Mucosa of descending colon (tissue), 3 donors: ENCODE data around the gene RPP25. TPM values are rescaled to one million over a fixed set of nuclear protein-coding genes. Genes with fewer than 3 reads are reported as not detected.

Source experiments
- ATAC-seq: fragments of 200-7000 bp; cut with Tn5 transposase; one replicate; pipeline ENCODE4 v1.9.1; 2020; ENCODE audit warnings: mild to moderate bottlenecking, moderate library complexity
- DNase-seq, 3 donors: peaks; one replicate each; pipeline ENCODE4 v3.0.0-alpha.2; 2020
- H3K36me3 ChIP-seq: fragments of 200-600 bp; one replicate; pipeline ENCODE4 v1.8.0; 2021; ENCODE audit warnings: low read depth, mild to moderate bottlenecking
- H3K4me1 ChIP-seq: fragments of 200-600 bp; one replicate; pipeline ENCODE4 v1.8.0; 2021; ENCODE audit warnings: low read depth, mild to moderate bottlenecking
- H3K4me3 ChIP-seq: fragments of 200-600 bp; one replicate; pipeline ENCODE4 v1.8.0; 2021; ENCODE audit warnings: mild to moderate bottlenecking
- H3K9me3 ChIP-seq: fragments of 200-600 bp; one replicate; pipeline ENCODE4 v1.8.0; 2021; ENCODE audit warnings: mild to moderate bottlenecking
- intact Hi-C, 2 donors: fragments of 100-400 bp; cut with DNase I in 1 of 2; cut with micrococcal nuclease in 1 of 2; formaldehyde crosslinking; loops; one replicate each; pipeline versions ENCODE4 v1.11.0 to v1.11.1; 2022; cut with DNase I, micrococcal nuclease
- total RNA-seq, 3 donors: library from RNA; stranded (reverse); fragmentation: NEBNext Ultra II Directional in 2 of 3; extraction: Animal tissue kit (Norgen Biotek cat#: 25700) in 2 of 3; gene quantifications; one replicate each; pipeline versions ENCODE4 v1.2.1 to v1.2.4, GENCODE V29; 2021 to 2023
- TF ChIP-seq, protein P1 (sequence below): fragments of 200-600 bp; IDR thresholded peaks from one replicate; pipeline ENCODE4 v1.8.0; 2022; ENCODE audit warnings: antibody characterized with exemption, mild to moderate bottlenecking
- donor health status: DM: no; HTN: no; CAD: no; lungs with moderate emphysema.
- donor health status: DM: no; HTN: no; CAD: no.
- donor health status: DM: no; HTN: yes; CAD: no.

Gene RPP25
- total RNA-seq, 3 donors from 2014 or later, result 8.9 to 13.6 (median 12.3) TPM

DNA sequence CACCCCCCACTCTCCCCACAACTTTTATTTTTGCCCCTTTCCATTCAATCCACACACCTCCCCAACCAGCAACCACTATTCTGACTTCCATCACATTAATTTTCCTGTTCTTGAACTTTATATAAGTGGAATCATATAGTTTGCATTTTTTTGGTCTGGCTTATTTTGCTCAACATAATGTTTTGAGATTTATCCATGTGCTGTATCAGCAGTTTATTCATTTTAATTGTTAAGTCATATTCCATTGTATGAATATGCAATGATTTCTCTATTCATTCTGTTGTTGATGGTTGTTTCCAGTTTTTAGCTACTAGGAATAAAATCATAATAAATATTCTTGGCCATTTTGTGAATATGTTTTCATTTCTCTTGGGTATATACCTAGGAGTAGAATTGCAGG lies 33.0 kb upstream of the RPP25 start:
- ATAC-seq (no peak), DNase-seq (no peak)
- intact Hi-C loops, result no loop called here
- Histone ChIP-seq H3K36me3 (no peaks in the 10 kb centered on the region), H3K9me3 (no peaks in the 10 kb centered on the region), H3K4me3 (no peak overlapping the region), H3K4me1 (no peaks in the 10 kb centered on the region)
- TF ChIP-seq, protein P1, sequence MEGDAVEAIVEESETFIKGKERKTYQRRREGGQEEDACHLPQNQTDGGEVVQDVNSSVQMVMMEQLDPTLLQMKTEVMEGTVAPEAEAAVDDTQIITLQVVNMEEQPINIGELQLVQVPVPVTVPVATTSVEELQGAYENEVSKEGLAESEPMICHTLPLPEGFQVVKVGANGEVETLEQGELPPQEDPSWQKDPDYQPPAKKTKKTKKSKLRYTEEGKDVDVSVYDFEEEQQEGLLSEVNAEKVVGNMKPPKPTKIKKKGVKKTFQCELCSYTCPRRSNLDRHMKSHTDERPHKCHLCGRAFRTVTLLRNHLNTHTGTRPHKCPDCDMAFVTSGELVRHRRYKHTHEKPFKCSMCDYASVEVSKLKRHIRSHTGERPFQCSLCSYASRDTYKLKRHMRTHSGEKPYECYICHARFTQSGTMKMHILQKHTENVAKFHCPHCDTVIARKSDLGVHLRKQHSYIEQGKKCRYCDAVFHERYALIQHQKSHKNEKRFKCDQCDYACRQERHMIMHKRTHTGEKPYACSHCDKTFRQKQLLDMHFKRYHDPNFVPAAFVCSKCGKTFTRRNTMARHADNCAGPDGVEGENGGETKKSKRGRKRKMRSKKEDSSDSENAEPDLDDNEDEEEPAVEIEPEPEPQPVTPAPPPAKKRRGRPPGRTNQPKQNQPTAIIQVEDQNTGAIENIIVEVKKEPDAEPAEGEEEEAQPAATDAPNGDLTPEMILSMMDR, result no peak

GRCh38 chr15:74988007-74988800 lies 31.6 kb upstream of the RPP25 start:
- intact Hi-C loops, result no loop called here
- no peaks in the 10 kb centered on the region for H3K9me3 ChIP-seq
- ATAC-seq (peak; percentile 81), DNase-seq (peak in 2 of 3 donors; percentile 66 to 69)
- H3K4me1 ChIP-seq, result peaks cover 3% of the 10 kb centered on the region
- TF ChIP-seq, protein P1, result peak; percentile 47
- no peaks in the 10 kb centered on the region for H3K36me3 ChIP-seq
- H3K4me3 ChIP-seq, result no peak overlapping the region

DNA sequence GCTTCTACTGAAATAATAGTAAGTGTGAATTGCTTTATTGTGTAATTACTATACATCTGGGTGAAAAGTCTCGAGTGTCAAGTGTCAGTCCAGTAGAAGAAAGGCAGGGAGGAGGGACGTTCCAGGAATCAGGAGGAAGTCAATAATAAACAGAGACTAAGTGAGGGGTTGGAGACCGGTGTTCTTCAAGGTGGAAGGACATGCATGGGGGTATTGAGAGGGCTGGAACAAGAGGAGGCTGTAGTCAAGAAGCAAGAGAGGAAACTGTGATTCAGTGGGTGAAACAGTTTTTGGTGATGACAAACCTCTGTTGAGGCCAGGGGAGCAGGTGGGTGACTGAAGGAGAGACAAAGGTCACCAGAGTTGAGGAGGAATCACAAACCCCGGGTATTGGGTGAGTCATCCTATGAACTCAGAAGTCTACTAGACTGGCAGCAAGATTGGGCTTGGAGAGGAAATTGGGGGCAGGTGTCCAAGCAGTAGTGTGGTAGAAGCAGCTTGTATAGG lies 27.2 kb upstream of the RPP25 start:
- no peak overlapping the region for H3K4me3 ChIP-seq
- intact Hi-C loops, result no loop called here
- no peaks in the 10 kb centered on the region for H3K9me3 ChIP-seq
- H3K36me3 ChIP-seq, result no peaks in the 10 kb centered on the region
- ATAC-seq, result peak; percentile 79
- DNase-seq, result no peak
- TF ChIP-seq, protein P1, result no peak
- peaks cover 6% of the 10 kb centered on the region for H3K4me1 ChIP-seq

GRCh38 chr15:74982183-74982582 lies 25.6 kb upstream of the RPP25 start:
- intact Hi-C loops, result no loop called here
- Histone ChIP-seq H3K4me3 (no peak overlapping the region), H3K9me3 (no peaks in the 10 kb centered on the region), H3K4me1 (peaks cover 6% of the 10 kb centered on the region), H3K36me3 (no peaks in the 10 kb centered on the region)
- DNase-seq (no peak), ATAC-seq (no peak)
- TF ChIP-seq, protein P1, result no peak

DNA sequence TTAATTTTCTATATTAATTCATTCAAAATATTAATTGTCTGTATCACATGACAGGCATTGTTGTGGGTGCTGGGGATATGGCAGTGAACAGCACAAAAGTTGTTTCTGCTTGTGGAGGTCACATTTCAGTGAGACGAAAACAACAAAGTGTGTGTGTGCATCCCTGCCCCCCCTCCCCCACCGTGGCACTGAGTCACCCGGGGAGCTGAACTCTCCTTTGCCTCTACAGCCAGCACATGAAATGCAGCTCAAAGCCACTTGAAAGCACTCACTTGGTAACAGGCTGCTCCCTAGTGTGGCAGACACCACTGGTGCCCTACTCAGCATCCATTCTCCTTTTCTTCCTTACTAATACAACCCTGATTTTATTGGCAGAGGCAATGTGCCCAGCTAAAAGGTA lies 21.9 kb upstream of the RPP25 start:
- peak in 1 of 3 donors; percentile 14 for DNase-seq
- H3K36me3 ChIP-seq, result no peaks in the 10 kb centered on the region
- H3K4me1 ChIP-seq, result peaks cover 4% of the 10 kb centered on the region
- intact Hi-C loops, result no loop called here
- no peak for ATAC-seq
- H3K4me3 ChIP-seq, result no peak overlapping the region
- TF ChIP-seq, protein P1, result no peak
- no peaks in the 10 kb centered on the region for H3K9me3 ChIP-seq
